HUDEP-2 (cell line): ENCODE data around the gene NDUFB3.
A peak's percentile ranks its signal among the peaks of the same experiment; 100 is the strongest.

ENCODE experiments used
- DNase-seq, 76 experiments: peaks; one replicate each; lab custom pipeline; 2025; ENCODE audit not compliant: unreplicated experiment in 76 of 76; lab: John Stamatoyannopoulos, UW

NDUFB3 gene

DNA sequence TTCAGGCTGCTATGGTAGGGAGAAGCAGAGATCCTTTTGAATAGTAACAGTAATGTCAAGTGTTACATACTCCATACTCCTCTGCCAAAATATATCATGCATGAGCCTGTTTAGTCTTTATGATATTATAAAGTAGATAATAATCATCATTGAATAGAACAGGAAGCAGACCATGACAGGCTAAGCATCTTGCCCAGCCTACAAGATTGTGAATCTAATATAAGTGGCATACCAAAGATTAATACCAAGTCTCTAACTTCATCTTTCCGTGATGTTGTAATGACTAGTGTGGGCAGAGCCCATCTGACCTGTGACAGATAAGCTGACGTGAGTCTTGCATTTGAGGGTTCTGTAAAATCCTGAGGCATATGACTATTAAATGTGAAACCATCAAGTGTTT is 13.1 kb downstream of the NDUFB3 start:
- peak in 2 of 76 experiments; percentile 7 to 27 for DNase-seq

DNA sequence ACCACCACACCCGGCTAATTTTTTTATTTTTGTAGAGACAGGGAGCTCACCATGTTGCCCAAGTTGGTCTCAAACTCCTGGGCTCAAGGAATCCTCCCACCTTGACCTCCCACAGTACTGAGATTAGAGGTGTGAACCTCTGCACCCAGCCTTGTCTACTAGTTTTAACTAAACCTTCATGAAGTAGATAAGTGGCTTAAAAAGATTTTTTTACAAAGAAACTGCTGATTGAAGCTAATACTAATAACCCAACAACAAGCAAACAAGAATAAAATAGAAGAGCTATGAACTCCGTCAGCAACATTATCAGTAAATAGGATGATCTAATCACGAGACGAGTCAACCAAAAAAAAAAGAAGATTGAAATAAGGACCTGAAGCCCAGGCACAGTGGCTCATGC is 18.8 kb downstream of the NDUFB3 start:
- DNase-seq: no peak

GRCh38 chr2:201093573-201093972 is 21.8 kb downstream of the NDUFB3 start:
- no peak for DNase-seq

- DNase-seq: no peak
Measured at GRCh38 chr2:201100497-201100896, 28.7 kb downstream of the NDUFB3 start.

DNA sequence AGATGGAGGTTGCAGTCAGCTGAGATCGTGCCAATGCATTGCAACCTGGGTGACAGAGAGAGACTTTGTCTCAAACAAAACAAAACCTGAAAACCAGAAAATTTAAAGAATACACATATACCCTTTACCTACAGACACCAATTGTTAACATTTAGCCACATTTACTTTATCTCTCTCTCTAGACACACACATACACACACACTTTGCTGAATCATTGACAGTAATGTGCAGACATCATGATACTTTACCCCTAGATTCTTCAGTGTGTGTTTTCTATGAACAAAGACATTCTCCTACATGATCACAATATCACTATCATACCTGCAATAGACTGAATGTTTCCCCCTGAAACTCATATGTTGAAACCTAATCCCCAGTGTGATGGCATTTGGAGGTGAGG is 34.0 kb downstream of the NDUFB3 start:
- no peak for DNase-seq

GRCh38 chr2:201107624-201108023 is 35.8 kb downstream of the NDUFB3 start:
- DNase-seq: no peak

- no peak for DNase-seq
Measured at GRCh38 chr2:201108341-201108740, 36.5 kb downstream of the NDUFB3 start.

GRCh38 chr2:201109186-201109585 is 37.4 kb downstream of the NDUFB3 start:
- DNase-seq: no peak

- DNase-seq: no peak
Measured at GRCh38 chr2:201110615-201111014, 38.8 kb downstream of the NDUFB3 start.

DNA sequence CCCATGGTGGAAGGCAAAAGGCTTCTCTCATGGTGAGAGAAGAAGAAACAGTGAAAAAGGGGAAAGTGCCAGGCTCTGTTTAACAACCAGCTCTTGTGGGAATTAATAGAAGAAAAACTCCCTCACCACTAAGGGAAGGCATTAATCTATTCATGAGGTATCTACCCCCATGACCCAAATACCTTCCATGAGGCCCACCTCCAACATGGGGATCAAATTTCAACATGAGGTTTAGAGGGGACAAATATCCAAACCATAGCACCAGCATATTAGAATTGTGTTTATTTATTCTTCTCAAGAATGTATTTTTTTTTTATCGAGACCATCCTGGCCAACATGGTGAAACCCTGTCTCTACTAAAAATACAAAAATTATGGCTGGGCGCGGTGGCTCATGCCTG is 39.3 kb downstream of the NDUFB3 start:
- no peak for DNase-seq

DNA sequence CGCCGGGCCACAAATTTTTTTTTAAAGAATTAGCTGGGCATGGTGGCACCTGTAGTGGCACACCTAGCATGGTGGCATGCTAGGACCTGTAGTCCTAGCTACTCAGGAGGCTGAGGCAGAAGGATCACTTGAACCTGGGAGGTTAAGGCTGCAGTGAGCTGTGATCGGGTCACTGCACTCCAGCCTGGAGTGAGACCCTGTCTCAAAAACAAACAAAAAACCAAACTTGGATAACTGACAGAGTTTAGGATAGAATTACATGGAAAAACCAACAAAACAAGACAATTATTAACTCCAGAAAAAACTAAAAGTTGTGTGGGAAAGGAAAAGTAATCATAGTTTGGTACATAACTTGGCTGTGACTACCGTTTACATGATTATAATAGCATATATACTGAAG is 42.5 kb downstream of the NDUFB3 start:
- no peak for DNase-seq

- DNase-seq: no peak
Measured at GRCh38 chr2:201114846-201115245, 43.0 kb downstream of the NDUFB3 start.

- DNase-seq: peak in 67 of 76 experiments; percentile 8 to 79 (median 55)
Measured at GRCh38 chr2:201116115-201116958, 44.5 kb downstream of the NDUFB3 start, which contains the start of gene CFLAR. TSS of gene CFLAR (plus strand) at chr2:201116164. CDS start at chr2:201129866, 13,702 bp downstream.

DNA sequence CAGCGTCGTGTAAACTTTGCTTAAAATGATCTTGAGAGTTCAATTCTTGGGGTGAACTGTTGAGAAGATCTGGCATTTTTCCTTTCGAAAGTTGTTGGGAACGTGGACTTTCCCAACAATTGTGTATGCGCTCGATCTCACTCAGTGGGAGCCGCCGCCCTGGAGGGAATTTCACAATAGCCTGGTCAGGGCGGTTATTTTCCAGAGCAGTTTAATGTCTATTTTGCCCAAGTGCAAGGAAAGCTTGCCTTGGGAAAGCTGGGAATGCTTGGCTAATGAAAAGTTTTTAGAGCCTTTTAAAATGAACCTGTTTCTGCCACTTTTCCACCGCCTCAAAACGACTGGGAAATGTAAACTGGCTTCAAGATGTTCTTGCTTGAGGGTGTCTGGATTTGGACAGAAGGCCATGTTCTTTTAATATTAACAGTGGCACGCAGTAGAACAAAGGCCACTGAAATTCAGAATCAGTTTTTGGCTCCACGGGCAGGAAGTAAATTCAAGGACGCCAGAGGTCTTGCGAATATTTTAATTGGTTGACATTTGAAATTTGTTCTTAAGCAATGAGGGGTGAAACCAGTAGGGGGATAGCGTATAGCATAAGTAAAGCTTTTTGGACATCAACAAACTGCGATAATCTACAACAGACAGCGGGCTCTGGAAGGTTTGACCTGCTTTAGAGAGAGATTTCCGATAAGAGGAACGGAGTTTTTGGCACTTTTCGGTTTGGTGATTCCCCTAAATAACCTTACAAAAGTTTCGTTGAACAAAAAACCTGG is 45.3 kb downstream of the NDUFB3 start:
- peak in 64 of 76 experiments; percentile 8 to 85 (median 58) for DNase-seq

GRCh38 chr2:201117735-201118094 is 45.9 kb downstream of the NDUFB3 start:
- DNase-seq: peak in 30 of 76 experiments; percentile 13 to 66 (median 42)

- DNase-seq: peak in 74 of 76 experiments; percentile 20 to 90 (median 76)
Measured at GRCh38 chr2:201118121-201118960, 46.5 kb downstream of the NDUFB3 start.

DNA sequence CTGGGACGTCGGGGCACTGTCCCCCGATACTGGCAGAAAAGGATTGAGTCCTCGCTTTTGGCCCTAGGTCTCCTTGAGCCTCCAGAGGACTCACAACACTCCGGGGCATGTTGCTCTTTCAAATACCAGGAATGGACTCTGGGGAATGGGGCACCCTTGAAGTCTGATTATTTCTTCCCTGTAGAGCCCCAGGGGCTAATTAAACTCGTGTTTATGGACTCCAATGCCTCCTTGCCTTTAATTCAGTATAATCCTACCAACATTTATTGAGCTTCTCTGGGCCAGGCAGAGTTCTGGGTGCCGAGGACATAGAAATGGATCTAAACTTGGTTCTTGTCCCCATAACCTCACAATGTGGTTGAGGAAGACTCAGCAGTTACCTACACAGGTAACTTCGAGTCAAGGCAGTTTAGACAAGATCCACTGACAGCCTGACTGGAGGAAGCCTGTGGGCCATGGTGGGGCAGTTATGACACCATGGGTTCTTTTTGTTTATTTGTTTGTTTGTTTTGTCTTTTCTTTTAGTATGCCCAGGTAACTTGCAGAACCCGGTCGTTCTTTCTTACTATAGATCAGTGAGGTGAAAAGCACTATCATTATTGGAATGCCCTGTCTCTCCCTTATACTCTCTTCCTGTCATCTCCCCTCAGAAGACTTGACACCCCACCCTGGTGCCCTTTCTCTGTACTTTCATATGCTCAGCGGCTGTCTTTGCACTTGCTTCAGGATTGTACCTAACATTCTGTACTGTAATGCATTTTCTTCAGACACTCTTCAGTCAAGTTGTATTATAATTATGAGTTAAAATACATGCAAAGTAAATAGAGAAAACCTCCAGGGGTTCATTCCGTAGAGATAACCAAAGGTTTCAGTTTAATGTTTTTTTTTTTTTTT is 47.4 kb downstream of the NDUFB3 start:
- peak in 27 of 76 experiments; percentile 8 to 76 (median 49) for DNase-seq

DNA sequence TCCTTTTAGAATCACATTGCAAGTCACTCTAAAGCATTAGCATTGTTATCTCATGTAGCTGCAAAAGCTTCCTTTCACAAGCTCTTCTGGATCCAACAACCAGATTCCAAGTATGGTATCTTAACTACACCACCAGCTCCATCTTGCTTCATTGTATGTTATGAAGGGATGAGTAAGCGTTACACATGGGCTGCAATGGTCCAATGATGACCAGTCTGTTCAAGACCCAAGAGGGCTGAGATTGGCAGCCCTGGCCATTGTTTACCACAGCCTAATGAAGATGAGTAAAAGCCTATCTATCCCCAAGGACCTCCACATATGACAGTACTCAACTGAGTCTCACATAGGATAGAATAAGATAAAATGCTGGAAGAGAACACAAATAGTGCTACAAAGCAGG is 50.5 kb downstream of the NDUFB3 start:
- no peak for DNase-seq

GRCh38 chr2:201126308-201127151 is 54.7 kb downstream of the NDUFB3 start:
- DNase-seq: peak in 18 of 76 experiments; percentile 7 to 46 (median 20)
